HG02798 (cell line): ENCODE data around the gene TBC1D16.

Source experiments
- ATAC-seq: cut with Tn5 transposase; IDR thresholded peaks from one replicate; pipeline ENCODE4 v1.9.1; 2021; ENCODE audit warnings: mild to moderate bottlenecking; ENCODE audit not compliant: unreplicated experiment, poor library complexity

TBC1D16 gene

GRCh38 chr17:79944251-79944812 lies 91.3 kb downstream of the TBC1D16 start:
- ATAC-seq, result no peak

- no peak for ATAC-seq
Measured at GRCh38 chr17:79943347-79944241, 92.1 kb downstream of the TBC1D16 start.

GRCh38 chr17:79942591-79943346 lies 92.9 kb downstream of the TBC1D16 start:
- ATAC-seq, result no peak

GRCh38 chr17:79942011-79942405 lies 93.7 kb downstream of the TBC1D16 start:
- no peak for ATAC-seq

- no peak for ATAC-seq
Measured at GRCh38 chr17:79941088-79942010, 94.3 kb downstream of the TBC1D16 start.

GRCh38 chr17:79940459-79941087 lies 95.1 kb downstream of the TBC1D16 start:
- ATAC-seq, result no peak

- ATAC-seq, result no peak
Measured at GRCh38 chr17:79939755-79940458, 95.8 kb downstream of the TBC1D16 start.

- no peak for ATAC-seq
Measured at GRCh38 chr17:79939094-79939435, 96.6 kb downstream of the TBC1D16 start.

- no peak for ATAC-seq
Measured at GRCh38 chr17:79938336-79939093, 97.2 kb downstream of the TBC1D16 start.

GRCh38 chr17:79937391-79938335 lies 98.0 kb downstream of the TBC1D16 start:
- ATAC-seq, result no peak

GRCh38 chr17:79936641-79937381 lies 98.9 kb downstream of the TBC1D16 start:
- no peak for ATAC-seq

GRCh38 chr17:79936050-79936449 lies 99.6 kb downstream of the TBC1D16 start:
- no peak for ATAC-seq

- no peak for ATAC-seq
Measured at GRCh38 chr17:79935197-79935885, 100.3 kb downstream of the TBC1D16 start.

GRCh38 chr17:79934653-79934970 lies 101.1 kb downstream of the TBC1D16 start:
- no peak for ATAC-seq

- no peak for ATAC-seq
Measured at GRCh38 chr17:79933863-79934652, 101.6 kb downstream of the TBC1D16 start.
